HCT116 (cell line): ENCODE measurements around the gene PIP4K2B. TPM values are rescaled to one million over a fixed set of nuclear protein-coding genes. Genes with fewer than 3 reads are reported as not detected.

Experiments used
- ATAC-seq: fragments of 200-7000 bp; cut with Tn5 transposase; 2 replicates; pipeline ENCODE4 v1.9.1; 2020; ENCODE audit warnings: mild to moderate bottlenecking, moderate library complexity
- BruUV-seq: library from RNA; stranded (reverse); fragments of 400-500 nt; replicated peaks from 2 replicates; lab custom pipeline; 2021; lab: Mats Ljungman, UMichigan
- CTCF ChIA-PET: fragments of 300-600 bp; sonication (Branson Sonifier 250); formaldehyde crosslinking; loops from one replicate; lab custom pipeline; 2021; ENCODE audit warnings: antibody characterized with exemption; lab: Charles Lee
- POLR2A ChIA-PET: fragments of 300-600, 350-600 bp; sonication (Branson Sonifier 250); formaldehyde crosslinking; loops from one replicate; lab custom pipeline; 2021; ENCODE audit warnings: antibody characterized with exemption; lab: Charles Lee
- RAD21 ChIA-PET, 2 experiments: fragments of 300-600 bp; sonication (Branson Sonifier 250); formaldehyde crosslinking; loops; one replicate each; lab custom pipeline; 2023; ENCODE audit warnings: low total read pairs in 2 of 2; ENCODE audit not compliant: uncharacterized antibody in 2 of 2, unreplicated experiment in 2 of 2, low non-redundant PET in 1 of 2; lab: Charles Lee
- DNase-seq: peaks from one replicate; pipeline ENCODE4 v3.0.0-alpha.2; 2010; ENCODE audit warnings: low read depth, low spot score
- H2AFZ ChIP-seq: fragments of 200-600 bp; shearing (Covaris generic), sonication (generic); 2 replicates; pipeline ENCODE4 v1.6.1; 2017; ENCODE audit warnings: low read depth, mixed run types, mixed read lengths, antibody characterized with exemption, low read length; ENCODE audit not compliant: poor library complexity, severe bottlenecking
- H3K27ac ChIP-seq: 2 replicates; pipeline ENCODE4 v1.5.1; 2012; ENCODE audit warnings: low read depth, low read length
- H3K27me3 ChIP-seq: fragments of 200-600 bp; sonication (generic); 2 replicates; pipeline ENCODE4 v1.6.1; 2016; ENCODE audit warnings: mixed run types, low read length, mixed read lengths; ENCODE audit not compliant: insufficient read depth
- H3K36me3 ChIP-seq, 2 experiments: fragments of 200-500 bp in 1 of 2; fragments of 200-600 bp in 1 of 2; sonication (Bioruptor generic) in 1 of 2; sonication (generic) in 1 of 2; 2 replicates each; pipeline versions ENCODE4 v1.5.1 to v1.6.1; 2014 to 2016; ENCODE audit warnings: low read length in 2 of 2, inconsistent platforms in 1 of 2, mixed read lengths in 1 of 2, mixed run types in 1 of 2; ENCODE audit not compliant: insufficient read depth in 2 of 2, control insufficient read depth in 1 of 2
- H3K4me1 ChIP-seq, 2 experiments: fragments of 200-600 bp in 1 of 2; sonication (generic) in 1 of 2; 2 replicates each; pipeline versions ENCODE4 v1.5.1 to v1.6.1; 2012 to 2017; ENCODE audit warnings: low read length in 2 of 2, inconsistent platforms in 1 of 2, mild to moderate bottlenecking in 1 of 2, mixed read lengths in 1 of 2, mixed run types in 1 of 2, moderate library complexity in 1 of 2; ENCODE audit not compliant: insufficient read depth in 2 of 2, control insufficient read depth in 1 of 2
- H3K4me2 ChIP-seq: fragments of 200-600 bp; sonication (generic); 2 replicates; pipeline ENCODE4 v1.6.1; 2017; ENCODE audit warnings: mixed run types, low read length, mixed read lengths
- H3K4me3 ChIP-seq, 2 experiments: fragments of 200-600 bp in 1 of 2; sonication (generic) in 1 of 2; replicated peaks in 1 of 2; 2 replicates each; pipeline ENCODE4 v1.5.1; 2011 to 2016; ENCODE audit warnings: low read length in 2 of 2, control low read depth in 1 of 2, low read depth in 1 of 2, mild to moderate bottlenecking in 1 of 2, mixed read lengths in 1 of 2, mixed run types in 1 of 2
- H3K79me2 ChIP-seq: fragments of 200-600 bp; sonication (generic); 2 replicates; pipeline ENCODE4 v1.6.1; 2017; ENCODE audit warnings: mild to moderate bottlenecking, mixed run types, low read length, moderate library complexity, mixed read lengths; ENCODE audit not compliant: insufficient read depth
- H3K9ac ChIP-seq: fragments of 200-600 bp; sonication (generic); 2 replicates; pipeline ENCODE4 v1.6.1; 2016; ENCODE audit warnings: low read length, mixed read lengths
- H3K9me2 ChIP-seq: fragments of 200-600 bp; sonication (generic), shearing (Covaris generic); 2 replicates; pipeline ENCODE4 v1.6.1; 2017; ENCODE audit warnings: mixed run types, mild to moderate bottlenecking, moderate library complexity; ENCODE audit not compliant: insufficient read depth
- H3K9me3 ChIP-seq, 2 experiments: fragments of 200-500 bp in 1 of 2; fragments of 200-600 bp in 1 of 2; sonication (Bioruptor generic) in 1 of 2; sonication (generic) in 1 of 2; 2 replicates each; pipeline ENCODE4 v1.6.1; 2014 to 2017; ENCODE audit warnings: low read length in 2 of 2, mixed read lengths in 2 of 2, inconsistent platforms in 1 of 2, low read depth in 1 of 2, mild to moderate bottlenecking in 1 of 2, mixed run types in 1 of 2, moderate library complexity in 1 of 2; ENCODE audit not compliant: control insufficient read depth in 1 of 2, insufficient read depth in 1 of 2
- H4K20me1 ChIP-seq: fragments of 200-600 bp; sonication (generic), shearing (Covaris generic); 2 replicates; pipeline ENCODE4 v1.6.1; 2017; ENCODE audit warnings: mixed run types, mild to moderate bottlenecking, moderate library complexity; ENCODE audit not compliant: insufficient read depth
- ATF3 ChIP-seq: IDR thresholded peaks from 2 replicates; pipeline ENCODE4 v1.6.1; 2012
- CEBPB ChIP-seq: IDR thresholded peaks from 2 replicates; pipeline ENCODE4 v1.6.1; 2012; ENCODE audit warnings: low read depth
- ELF1 ChIP-seq: IDR thresholded peaks from 2 replicates; pipeline ENCODE4 v1.6.1; 2012; ENCODE audit warnings: low read depth, borderline replicate concordance
- SIN3A ChIP-seq: IDR thresholded peaks from 2 replicates; pipeline ENCODE4 v1.6.1; 2012; ENCODE audit warnings: low read depth
- SP1 ChIP-seq: IDR thresholded peaks from 2 replicates; pipeline ENCODE4 v1.6.1; 2012; ENCODE audit warnings: low read depth
- intact Hi-C: fragments of 100-400 bp; cut with micrococcal nuclease; formaldehyde crosslinking; loops from 2 replicates; pipeline ENCODE4 v1.10.0; 2022
- total RNA-seq: library from RNA; stranded (reverse); gene quantifications from one replicate; pipeline ENCODE4 v1.2.1, GENCODE V29; 2021; ENCODE audit not compliant: unreplicated experiment

PIP4K2B gene
- total RNA-seq, 1 experiment from 2014 or later, result 40.3 TPM

- Histone ChIP-seq H3K79me2 (no peaks in the 10 kb centered on the region), H3K9me3 (no peaks in the 10 kb centered on the region), H3K27me3 (no peaks in the 10 kb centered on the region), H4K20me1 (no peaks in the 10 kb centered on the region), H3K9ac (no peak overlapping the region), H3K4me1 (peaks cover 3 to 15% of the 10 kb centered on the region in 2 experiments; a peak in 3 of 4 replicates), H3K4me3 (no peak overlapping the region), H2AFZ (no peak overlapping the region), H3K36me3 (peaks cover 10 to 18% of the 10 kb centered on the region in 2 experiments), H3K9me2 (no peaks in the 10 kb centered on the region), H3K4me2 (no peak overlapping the region), H3K27ac (no peak overlapping the region)
- no peak for TF ChIP-seq CEBPB
- no peak for TF ChIP-seq SIN3A
- no peak for TF ChIP-seq ATF3
- no peak for TF ChIP-seq ELF1
- POLR2A ChIA-PET, result interaction anchor here (1.1 kb wide), 1 partner anchor 11 kb away, joined by 3 read pairs; no protein-coding TSS in a partner anchor
- CTCF ChIA-PET, result no interaction called here
- ATAC-seq (no peak), DNase-seq (no peak)
- RAD21 ChIA-PET, result no interaction called here
- intact Hi-C loops, result no loop called here
- no TSS peak for BruUV-seq
Observed at GRCh38 chr17:38724337-38724988, 74.9 kb downstream of the PIP4K2B start.

GRCh38 chr17:38721802-38722201, 77.6 kb downstream of the PIP4K2B start:
- no peak for TF ChIP-seq SP1
- Histone ChIP-seq H3K4me3 (no peak overlapping the region), H3K27me3 (no peaks in the 10 kb centered on the region), H3K9me3 (no peaks in the 10 kb centered on the region), H3K79me2 (no peaks in the 10 kb centered on the region), H2AFZ (no peak overlapping the region), H3K4me2 (no peak overlapping the region), H3K36me3 (peaks cover 14 to 18% of the 10 kb centered on the region in 2 experiments), H3K27ac (no peak overlapping the region), H3K9me2 (no peaks in the 10 kb centered on the region), H3K4me1 (peaks cover 5 to 19% of the 10 kb centered on the region in 2 experiments), H3K9ac (no peak overlapping the region), H4K20me1 (no peaks in the 10 kb centered on the region)
- intact Hi-C loops, result no loop called here
- ChIA-PET POLR2A (no interaction called here), RAD21 (no interaction called here), CTCF (no interaction called here)
- no peak for ATAC-seq
- DNase-seq, result no peak
- BruUV-seq, result no TSS peak
